Neutrophil (primary cell): ENCODE measurements around the gene LRIT3.

Experiments used
- H3K27ac ChIP-seq: fragments of 200-600 bp; sonication (generic); 2 replicates; pipeline ENCODE4 v1.5.1; 2016; ENCODE audit warnings: mild to moderate bottlenecking, moderate library complexity
- H3K27me3 ChIP-seq: fragments of 200-600 bp; sonication (generic); 2 replicates; pipeline ENCODE4 v1.6.0; 2016; ENCODE audit warnings: mild to moderate bottlenecking
- H3K36me3 ChIP-seq: fragments of 200-600 bp; sonication (generic); 2 replicates; pipeline ENCODE4 v1.5.1; 2017
- H3K4me1 ChIP-seq, 2 experiments: fragments of 200-600 bp in 1 of 2; sonication (generic) in 1 of 2; 1 replicate in 1 of 2; 2 replicates in 1 of 2; pipeline versions ENCODE4 v1.5.1 to v1.6.1; 2013 to 2016; ENCODE audit warnings: low read depth in 1 of 2, low read length in 1 of 2, mild to moderate bottlenecking in 1 of 2, moderate library complexity in 1 of 2; ENCODE audit not compliant: control insufficient read depth in 1 of 2, insufficient read depth in 1 of 2
- H3K4me3 ChIP-seq, 2 experiments: fragments of 200-600 bp in 1 of 2; sonication (generic) in 1 of 2; 1 replicate in 1 of 2; 2 replicates in 1 of 2; pipeline ENCODE4 v1.5.1; 2013 to 2016; ENCODE audit warnings: low read depth in 1 of 2, low read length in 1 of 2, mild to moderate bottlenecking in 1 of 2, moderate library complexity in 1 of 2
- H3K9me3 ChIP-seq: fragments of 200-600 bp; sonication (generic); 2 replicates; pipeline ENCODE4 v1.5.1; 2016
- CTCF ChIP-seq: fragments of 200-600 bp; sonication (generic); IDR thresholded peaks from 2 replicates; pipeline ENCODE4 v1.5.1; 2016; ENCODE audit warnings: antibody characterized with exemption

Gene LRIT3

GRCh38 chr4:109847896-109848442 is at the start of gene LRIT3:
LRIT3 (plus strand) TSS chr4:109848107; CDS start chr4:109848202, 95 bp downstream.
- H3K36me3 ChIP-seq: no peaks in the 10 kb centered on the region
- H3K9me3 ChIP-seq: no peaks in the 10 kb centered on the region
- no peak within 1 kb of the TSS for H3K4me3 ChIP-seq
- no peak for TF ChIP-seq CTCF
- no peaks in the 10 kb centered on the region for H3K27me3 ChIP-seq
- no peaks in the 10 kb centered on the region for H3K4me1 ChIP-seq
- no peak within 1 kb of the TSS for H3K27ac ChIP-seq

- no peak for TF ChIP-seq CTCF
- no peaks in the 10 kb centered on the region for H3K36me3 ChIP-seq
- H3K4me1 ChIP-seq: no peaks in the 10 kb centered on the region
- no peak overlapping the region for H3K4me3 ChIP-seq
- H3K9me3 ChIP-seq: no peaks in the 10 kb centered on the region
- no peak overlapping the region for H3K27ac ChIP-seq
- no peaks in the 10 kb centered on the region for H3K27me3 ChIP-seq
Measured at GRCh38 chr4:109798866-109799265, 49.0 kb upstream of the LRIT3 start.

DNA sequence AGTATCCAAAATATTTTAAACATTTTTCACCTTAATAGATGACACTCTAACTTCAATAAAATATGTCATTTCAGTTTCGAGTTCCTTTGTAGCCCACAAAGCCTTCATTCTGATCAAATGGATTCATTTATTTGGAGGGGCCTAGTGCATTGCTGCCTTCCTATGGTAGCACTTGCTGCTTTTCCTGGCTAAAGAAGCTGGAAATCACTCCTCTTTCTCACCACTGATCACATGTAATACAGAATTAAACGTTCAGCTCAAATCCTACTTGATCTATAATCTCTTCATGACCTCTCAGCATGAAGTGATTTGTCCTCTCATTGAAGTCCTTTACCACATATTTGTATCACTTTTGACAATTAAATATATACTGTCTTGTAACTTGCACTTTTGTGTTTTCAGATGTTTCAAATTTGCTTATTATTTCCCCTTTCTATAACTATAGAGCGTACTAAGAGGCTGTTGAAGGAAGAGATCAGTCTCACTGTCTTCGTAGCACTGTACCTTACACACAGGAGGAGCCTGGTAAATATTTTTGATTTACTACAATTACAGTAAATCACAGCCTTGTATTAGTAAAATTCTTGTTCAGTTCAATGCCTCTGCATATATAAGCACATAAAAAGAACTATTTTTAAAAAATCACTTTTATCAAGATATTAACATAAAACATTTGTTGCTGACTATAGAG is 46.7 kb upstream of the LRIT3 start:
- Histone ChIP-seq H3K27ac (no peak overlapping the region), H3K36me3 (no peaks in the 10 kb centered on the region), H3K4me3 (no peak overlapping the region), H3K9me3 (no peaks in the 10 kb centered on the region), H3K4me1 (no peaks in the 10 kb centered on the region), H3K27me3 (no peaks in the 10 kb centered on the region)
- TF ChIP-seq CTCF: no peak

DNA sequence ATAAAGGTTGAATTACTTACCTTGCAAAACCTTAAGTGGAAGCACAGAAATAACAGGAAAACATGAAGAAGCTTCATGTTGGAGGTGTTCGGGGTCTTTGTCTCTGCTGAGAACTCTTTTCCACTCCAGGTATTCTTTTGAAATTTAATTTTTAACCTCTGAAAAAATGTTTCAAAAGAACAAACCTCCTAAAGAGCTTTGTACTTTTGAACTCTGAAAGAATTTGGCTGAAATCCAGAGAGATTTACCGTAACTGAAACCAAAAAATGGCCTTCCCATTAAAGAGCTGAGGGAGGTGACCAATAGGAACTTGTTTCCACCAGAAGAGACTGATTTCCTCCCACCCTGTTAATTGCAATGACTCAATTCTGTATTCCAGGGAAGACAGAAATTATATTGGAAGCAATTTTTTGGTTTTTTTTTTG is 46.0 kb upstream of the LRIT3 start, which contains the start of gene CFI:
TSS of gene CFI (minus strand) at position 105 of the 425 bp plus-strand sequence. CDS start at position 77, 28 bp downstream.
- Histone ChIP-seq H3K4me3 (no peak within 1 kb of the TSS), H3K4me1 (no peaks in the 10 kb centered on the region)
- no peak for TF ChIP-seq CTCF

DNA sequence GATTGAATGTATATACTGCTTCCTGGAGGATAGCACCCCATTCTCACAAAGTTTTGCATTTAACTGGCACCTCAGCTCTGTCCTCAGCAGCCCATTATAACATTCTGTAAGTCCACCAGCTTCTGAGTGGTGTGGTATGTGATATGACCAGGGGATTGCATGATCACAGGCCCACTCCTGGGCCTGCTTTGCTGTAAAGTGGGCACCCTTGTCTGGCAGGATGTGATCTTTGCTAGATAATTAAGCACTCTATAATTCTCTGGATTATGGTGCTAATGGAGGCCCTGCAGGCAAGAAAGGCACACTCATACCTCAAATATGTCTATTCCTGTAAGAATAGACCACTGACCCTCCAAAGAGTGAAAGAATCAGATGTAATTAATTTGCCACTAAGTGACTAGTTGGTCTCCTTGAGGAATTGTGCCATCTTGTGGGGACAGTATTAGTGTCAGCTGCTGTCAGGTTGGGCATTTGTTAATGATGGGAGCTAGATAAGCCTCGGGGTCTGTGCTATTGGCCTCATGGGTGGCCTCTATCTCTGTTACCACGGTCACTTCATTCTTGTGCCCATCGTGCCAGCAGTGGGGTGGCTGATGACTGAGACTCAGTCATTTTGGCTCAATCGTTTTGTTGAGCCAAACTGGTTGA is 43.9 kb upstream of the LRIT3 start:
- Histone ChIP-seq H3K27me3 (no peaks in the 10 kb centered on the region), H3K4me3 (no peak overlapping the region)

More for the DNA sequence above, 46.0 kb upstream of the LRIT3 start, which contains the start of gene CFI:
- H3K27ac ChIP-seq: no peak within 1 kb of the TSS
- no peaks in the 10 kb centered on the region for H3K27me3 ChIP-seq
- H3K36me3 ChIP-seq: no peaks in the 10 kb centered on the region
- no peaks in the 10 kb centered on the region for H3K9me3 ChIP-seq

More for the DNA sequence above, 43.9 kb upstream of the LRIT3 start:
- Histone ChIP-seq H3K36me3 (no peaks in the 10 kb centered on the region), H3K27ac (no peak overlapping the region), H3K4me1 (no peaks in the 10 kb centered on the region), H3K9me3 (no peaks in the 10 kb centered on the region)
- TF ChIP-seq CTCF: no peak
